ENCODE measurements around the gene CEACAM20. TPM values are rescaled to one million over a fixed set of nuclear protein-coding genes. Genes with fewer than 3 reads are reported as not detected.

Gene CEACAM20
- total and polyA plus RNA-seq, 9 donors = 0.60 TPM; not detected in 8

DNA sequence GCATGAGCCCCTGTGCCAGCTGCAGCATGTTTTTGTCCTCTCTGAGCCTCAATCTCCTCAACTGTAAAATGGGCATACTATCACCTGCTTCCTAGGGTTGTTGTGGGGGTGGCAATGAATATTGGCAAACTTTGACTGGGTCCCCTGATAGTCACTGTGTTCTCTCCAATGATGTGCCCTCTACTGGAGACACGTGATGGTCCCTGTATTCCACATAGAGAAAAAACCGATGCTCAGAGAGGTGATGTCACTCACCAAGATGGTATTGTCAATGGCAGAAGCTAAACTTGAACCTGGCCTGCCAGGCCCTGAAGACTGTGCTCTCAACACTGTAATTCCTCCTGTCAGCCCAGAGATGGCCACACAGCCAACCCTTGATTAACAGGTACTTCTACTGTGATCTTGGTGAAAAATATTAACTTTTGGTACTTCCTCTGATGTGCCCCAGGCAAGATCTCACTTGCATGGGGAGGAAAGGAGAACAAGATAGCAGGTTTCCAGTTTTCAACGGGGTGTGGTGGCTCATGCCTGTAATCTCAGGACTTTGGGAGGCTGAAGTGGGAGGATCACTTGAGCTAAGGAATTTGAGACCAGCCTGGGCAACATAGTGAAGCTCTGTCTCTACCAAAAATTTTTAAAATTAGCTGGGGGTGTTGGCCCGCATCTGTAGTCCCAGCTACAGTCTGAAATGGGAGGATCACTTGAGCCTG, 3.6 kb downstream of the CEACAM20 start:
- no peaks in the 10 kb centered on the region for H3K4me1 ChIP-seq (ENCODE audit: insufficient read depth)
- no peak overlapping the region for H3K4me3 ChIP-seq
- no peak for DNase-seq
- WGBS, 3 donors = 32 to 47% (median 46%) methylated on average over 4 of the region's 4 CpGs
- H3K27me3 ChIP-seq = no peaks in the 10 kb centered on the region
- no peak for TF ChIP-seq POLR2A (IDR thresholded peaks at IDR 0.05)
- no peak for TF ChIP-seq EP300 (IDR thresholded peaks at IDR 0.05)
- no peak for TF ChIP-seq CTCF (IDR thresholded peaks at IDR 0.05)
- no peak overlapping the region for H3K27ac ChIP-seq
- no peaks in the 10 kb centered on the region for H3K36me3 ChIP-seq
- no peaks in the 10 kb centered on the region for H3K9me3 ChIP-seq
- intact Hi-C loops (cut with DNase I) = no loop called here

DNA sequence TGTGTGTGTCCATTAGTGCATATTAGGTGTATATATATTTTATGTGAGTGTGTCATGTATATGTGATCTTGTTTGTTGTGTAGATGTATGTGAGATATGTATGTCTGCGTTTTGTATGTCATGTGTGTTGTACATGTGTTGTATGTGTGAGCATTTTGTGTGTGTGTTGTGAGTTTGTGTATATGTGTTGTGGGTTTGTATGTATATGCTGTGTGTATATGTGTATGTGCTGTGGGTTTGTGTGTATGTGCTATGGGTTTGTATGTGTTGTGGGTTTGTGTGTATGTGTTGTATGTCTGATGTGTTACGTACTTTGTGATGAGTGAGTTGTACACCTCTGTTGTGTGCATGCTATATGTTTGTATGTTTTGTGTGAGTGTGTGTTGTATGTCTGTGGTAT, 8.1 kb downstream of the CEACAM20 start:
- Histone ChIP-seq H3K27me3 (no peaks in the 10 kb centered on the region), H3K4me3 (no peak overlapping the region), H3K4me1 (ENCODE audit: insufficient read depth) (no peaks in the 10 kb centered on the region), H3K27ac (no peak overlapping the region), H3K9me3 (no peaks in the 10 kb centered on the region), H3K36me3 (no peaks in the 10 kb centered on the region)
- TF ChIP-seq POLR2A (IDR thresholded peaks at IDR 0.05) = no peak
- TF ChIP-seq EP300 (IDR thresholded peaks at IDR 0.05) = no peak
- TF ChIP-seq CTCF (IDR thresholded peaks at IDR 0.05) = no peak
- intact Hi-C loops (cut with DNase I) = no loop called here
- WGBS, 3 donors = 88 to 90% (median 89%) methylated on average over 2 of the region's 2 CpGs
- no peak for DNase-seq

GRCh38 chr19:44517146-44517545, 12.3 kb downstream of the CEACAM20 start:
- 57 to 64% (median 57%) methylated on average over 7 of the region's 7 CpGs for WGBS, 3 donors
- intact Hi-C loops (cut with DNase I) = no loop called here
- Histone ChIP-seq H3K36me3 (no peaks in the 10 kb centered on the region), H3K9me3 (no peaks in the 10 kb centered on the region), H3K27me3 (no peaks in the 10 kb centered on the region), H3K4me3 (no peak overlapping the region), H3K27ac (no peak overlapping the region), H3K4me1 (ENCODE audit: insufficient read depth) (no peaks in the 10 kb centered on the region)
- TF ChIP-seq CTCF (IDR thresholded peaks at IDR 0.05) (no peak), EP300 (IDR thresholded peaks at IDR 0.05) (no peak), POLR2A (IDR thresholded peaks at IDR 0.05) (no peak)
- DNase-seq = no peak

GRCh38 chr19:44515907-44516306, 13.6 kb downstream of the CEACAM20 start:
- Histone ChIP-seq H3K4me1 (ENCODE audit: insufficient read depth) (no peaks in the 10 kb centered on the region), H3K9me3 (no peaks in the 10 kb centered on the region), H3K27ac (no peak overlapping the region), H3K36me3 (no peaks in the 10 kb centered on the region), H3K4me3 (no peak overlapping the region), H3K27me3 (no peaks in the 10 kb centered on the region)
- intact Hi-C loops (cut with DNase I) = no loop called here
- no peak for DNase-seq
- TF ChIP-seq POLR2A (IDR thresholded peaks at IDR 0.05) (no peak), CTCF (IDR thresholded peaks at IDR 0.05) (no peak), EP300 (IDR thresholded peaks at IDR 0.05) (no peak)
- 87 to 95% (median 90%) methylated on average over 1 of the region's 1 CpG for WGBS, 3 donors

Data from ovary (tissue), 9 donors.